SU-DHL-6 (cell line): ENCODE measurements around the gene NYAP2.

Experiments
- EZH2phosphoT487 ChIP-seq: fragments of 200-600 bp; sonication (generic), shearing (Covaris generic); conservative IDR thresholded peaks from 2 replicates; pipeline ENCODE4 v1.6.1; 2018; ENCODE audit warnings: mild to moderate bottlenecking, antibody characterized with exemption, low read length, moderate library complexity, mixed read lengths
- TF ChIP-seq, protein P1 (sequence below): fragments of 200-600 bp; sonication (generic); IDR thresholded peaks from one replicate; pipeline ENCODE4 v1.5.1; 2017; ENCODE audit warnings: antibody characterized with exemption, mild to moderate bottlenecking, low read length, moderate library complexity; ENCODE audit not compliant: insufficient read depth, poor library complexity, severe bottlenecking

- TF ChIP-seq, protein P1, sequence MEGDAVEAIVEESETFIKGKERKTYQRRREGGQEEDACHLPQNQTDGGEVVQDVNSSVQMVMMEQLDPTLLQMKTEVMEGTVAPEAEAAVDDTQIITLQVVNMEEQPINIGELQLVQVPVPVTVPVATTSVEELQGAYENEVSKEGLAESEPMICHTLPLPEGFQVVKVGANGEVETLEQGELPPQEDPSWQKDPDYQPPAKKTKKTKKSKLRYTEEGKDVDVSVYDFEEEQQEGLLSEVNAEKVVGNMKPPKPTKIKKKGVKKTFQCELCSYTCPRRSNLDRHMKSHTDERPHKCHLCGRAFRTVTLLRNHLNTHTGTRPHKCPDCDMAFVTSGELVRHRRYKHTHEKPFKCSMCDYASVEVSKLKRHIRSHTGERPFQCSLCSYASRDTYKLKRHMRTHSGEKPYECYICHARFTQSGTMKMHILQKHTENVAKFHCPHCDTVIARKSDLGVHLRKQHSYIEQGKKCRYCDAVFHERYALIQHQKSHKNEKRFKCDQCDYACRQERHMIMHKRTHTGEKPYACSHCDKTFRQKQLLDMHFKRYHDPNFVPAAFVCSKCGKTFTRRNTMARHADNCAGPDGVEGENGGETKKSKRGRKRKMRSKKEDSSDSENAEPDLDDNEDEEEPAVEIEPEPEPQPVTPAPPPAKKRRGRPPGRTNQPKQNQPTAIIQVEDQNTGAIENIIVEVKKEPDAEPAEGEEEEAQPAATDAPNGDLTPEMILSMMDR, result no peak
- TF ChIP-seq EZH2phosphoT487, result no peak
Observed at GRCh38 chr2:225640550-225640949, 241.0 kb downstream of the NYAP2 start.
